Uterus (tissue), 4 donors: ENCODE measurements around the gene COL5A1. TPM values are rescaled to one million over a fixed set of nuclear protein-coding genes. Genes with fewer than 3 reads are reported as not detected.

Experiments used
- DNase-seq, 2 donors: peaks; one replicate each; pipeline ENCODE4 v3.0.0-alpha.2; 2019 to 2020
- H3K27ac ChIP-seq, 2 donors: fragments of 200-600 bp; sonication (generic); 1 replicate in 1 of 2; 2 replicates in 1 of 2; pipeline ENCODE4 v1.5.1; 2016 to 2018
- H3K27me3 ChIP-seq, 2 donors: fragments of 200-600 bp; sonication (generic); one replicate each; pipeline ENCODE4 v1.5.1; 2018 to 2019; ENCODE audit warnings: control low read depth in 1 of 2
- H3K36me3 ChIP-seq, 2 donors: fragments of 200-600 bp; sonication (generic); one replicate each; pipeline ENCODE4 v1.5.1; 2019; ENCODE audit warnings: control low read depth in 1 of 2
- H3K4me1 ChIP-seq, 2 donors: fragments of 200-600 bp; sonication (generic); one replicate each; pipeline ENCODE4 v1.5.1; 2018 to 2019; ENCODE audit warnings: control low read depth in 1 of 2
- H3K4me3 ChIP-seq, 2 donors: fragments of 200-600 bp; sonication (generic); 1 replicate in 1 of 2; 2 replicates in 1 of 2; pipeline ENCODE4 v1.5.1; 2018 to 2019; ENCODE audit warnings: mild to moderate bottlenecking in 1 of 2
- H3K9me3 ChIP-seq, 2 donors: fragments of 200-600 bp; sonication (generic); one replicate each; pipeline ENCODE4 v1.5.1; 2019; ENCODE audit warnings: control low read depth in 1 of 2
- CTCF ChIP-seq, 4 experiments: fragments of 200-600 bp in 2 of 4; fragments of 450-650 bp in 2 of 4; sonication (generic) in 2 of 4; IDR thresholded peaks; one replicate each; pipeline ENCODE4 v1.5.1; 2016 to 2019; ENCODE audit warnings: antibody characterized with exemption in 4 of 4, mild to moderate bottlenecking in 2 of 4, moderate library complexity in 1 of 4
- POLR2A ChIP-seq, 2 donors: fragments of 450-650 bp; IDR thresholded peaks; one replicate each; pipeline ENCODE4 v1.6.1; 2016; ENCODE audit warnings: antibody characterized with exemption in 2 of 2, mild to moderate bottlenecking in 1 of 2, moderate library complexity in 1 of 2
- intact Hi-C: fragments of 100-400 bp; cut with DNase I; formaldehyde crosslinking; loops from one replicate; pipeline ENCODE4 v1.15.1; 2023; ENCODE audit warnings: low total_unique reads
- total RNA-seq, 4 donors: library from RNA; depleted of rRNA in 3 of 4; stranded (reverse); fragments of >200 nt in 3 of 4; gene quantifications; one replicate each; pipeline versions ENCODE4 v1.1.0 to v1.2.4, GENCODE V29; 2014 to 2023
- donor health status: DM: yes; HTN: yes; CAD: no.

Gene COL5A1
- total RNA-seq, 4 donors from 2014 or later, result 21.2 to 604 (median 129) TPM

- DNase-seq, result peak; percentile 11 to 12
- Histone ChIP-seq H3K4me3 (no peak overlapping the region), H3K36me3 (no peaks in the 10 kb centered on the region), H3K27ac (no peak overlapping the region), H3K4me1 (no peaks in the 10 kb centered on the region), H3K9me3 (no peaks in the 10 kb centered on the region), H3K27me3 (no peaks in the 10 kb centered on the region)
- no peak for TF ChIP-seq CTCF (IDR thresholded peaks at IDR 0.05)
- no peak for TF ChIP-seq POLR2A (IDR thresholded peaks at IDR 0.05)
- intact Hi-C loops, result no loop called here
Observed at GRCh38 chr9:134627417-134628353, 13.9 kb upstream of the COL5A1 start.

GRCh38 chr9:134628354-134628736 is 13.3 kb upstream of the COL5A1 start:
- H3K4me1 ChIP-seq, result no peaks in the 10 kb centered on the region
- DNase-seq, result peak in 1 of 2 donors; percentile 5
- no peak overlapping the region for H3K27ac ChIP-seq
- H3K27me3 ChIP-seq, result no peaks in the 10 kb centered on the region
- H3K36me3 ChIP-seq, result no peaks in the 10 kb centered on the region
- no peak for TF ChIP-seq POLR2A (IDR thresholded peaks at IDR 0.05)
- no peak for TF ChIP-seq CTCF (IDR thresholded peaks at IDR 0.05)
- intact Hi-C loops, result no loop called here
- H3K4me3 ChIP-seq, result no peak overlapping the region
- H3K9me3 ChIP-seq, result no peaks in the 10 kb centered on the region

GRCh38 chr9:134629061-134629585 is 12.5 kb upstream of the COL5A1 start:
- no peak for TF ChIP-seq CTCF (IDR thresholded peaks at IDR 0.05)
- no peak for TF ChIP-seq POLR2A (IDR thresholded peaks at IDR 0.05)
- no peaks in the 10 kb centered on the region for H3K9me3 ChIP-seq
- no peak overlapping the region for H3K27ac ChIP-seq
- no peaks in the 10 kb centered on the region for H3K4me1 ChIP-seq
- no peaks in the 10 kb centered on the region for H3K36me3 ChIP-seq
- H3K4me3 ChIP-seq, result no peak overlapping the region
- peak; percentile 4 to 5 for DNase-seq
- intact Hi-C loops, result no loop called here
- H3K27me3 ChIP-seq, result no peaks in the 10 kb centered on the region

GRCh38 chr9:134629586-134630392 is 11.8 kb upstream of the COL5A1 start:
- no peak overlapping the region for H3K4me3 ChIP-seq
- intact Hi-C loops, result no loop called here
- no peaks in the 10 kb centered on the region for H3K36me3 ChIP-seq
- no peak overlapping the region for H3K27ac ChIP-seq
- H3K9me3 ChIP-seq, result no peaks in the 10 kb centered on the region
- no peaks in the 10 kb centered on the region for H3K27me3 ChIP-seq
- no peak for TF ChIP-seq CTCF (IDR thresholded peaks at IDR 0.05)
- TF ChIP-seq POLR2A (IDR thresholded peaks at IDR 0.05), result no peak
- peak; percentile 13 to 15 for DNase-seq
- no peaks in the 10 kb centered on the region for H3K4me1 ChIP-seq
